Right kidney (tissue), 1 donor: Measurements from ENCODE around the gene DCAF15.

Experiments
- DNase-seq: peaks from one replicate; pipeline ENCODE4 v3.0.0-alpha.2; 2016

Gene DCAF15

GRCh38 chr19:13977803-13978202, 25.5 kb downstream of the DCAF15 start:
- DNase-seq: no peak

- DNase-seq: peak; percentile 66
Measured at GRCh38 chr19:13978351-13979243, 26.3 kb downstream of the DCAF15 start.

GRCh38 chr19:13979244-13979615, 26.9 kb downstream of the DCAF15 start:
- DNase-seq: peak; percentile 64

GRCh38 chr19:13979686-13980085, 27.4 kb downstream of the DCAF15 start:
- DNase-seq: no peak

- no peak for DNase-seq
Measured at GRCh38 chr19:13980340-13980739, 28.0 kb downstream of the DCAF15 start.

GRCh38 chr19:13981021-13981420, 28.7 kb downstream of the DCAF15 start:
- DNase-seq: no peak

GRCh38 chr19:13981467-13981866, 29.2 kb downstream of the DCAF15 start:
- DNase-seq: no peak

GRCh38 chr19:13981988-13982501, 29.7 kb downstream of the DCAF15 start:
- DNase-seq: no peak

- DNase-seq: no peak
Measured at GRCh38 chr19:13982773-13983172, 30.5 kb downstream of the DCAF15 start.

GRCh38 chr19:13983213-13983889, 31.0 kb downstream of the DCAF15 start:
- DNase-seq: no peak

GRCh38 chr19:13984186-13984585, 31.9 kb downstream of the DCAF15 start:
- no peak for DNase-seq

GRCh38 chr19:13984875-13985741, 32.8 kb downstream of the DCAF15 start:
- DNase-seq: no peak

GRCh38 chr19:13985771-13986347, 33.5 kb downstream of the DCAF15 start:
- no peak for DNase-seq

- peak; percentile 65 for DNase-seq
Measured at GRCh38 chr19:13986348-13986904, 34.1 kb downstream of the DCAF15 start.

GRCh38 chr19:13987101-13987890, 35.0 kb downstream of the DCAF15 start:
- peak; percentile 56 for DNase-seq

- DNase-seq: no peak
Measured at GRCh38 chr19:13989487-13989886, 37.2 kb downstream of the DCAF15 start.

- DNase-seq: no peak
Measured at GRCh38 chr19:13990085-13990484, 37.8 kb downstream of the DCAF15 start.

GRCh38 chr19:13992025-13992424, 39.7 kb downstream of the DCAF15 start:
- DNase-seq: no peak

- no peak for DNase-seq
Measured at GRCh38 chr19:13993590-13994300, 41.4 kb downstream of the DCAF15 start.

GRCh38 chr19:13995017-13995728, 42.9 kb downstream of the DCAF15 start:
- DNase-seq: no peak
